HG03565 (cell line): ENCODE measurements around the gene CAPN10.

Source experiments
- ATAC-seq: cut with Tn5 transposase; IDR thresholded peaks from one replicate; pipeline ENCODE4 v1.9.1; 2021; ENCODE audit warnings: mild to moderate bottlenecking, moderate library complexity; ENCODE audit not compliant: unreplicated experiment

Gene CAPN10

GRCh38 chr2:240622531-240623235 is 36.1 kb downstream of the CAPN10 start:
- ATAC-seq: no peak

GRCh38 chr2:240623531-240624010 is 37.0 kb downstream of the CAPN10 start:
- ATAC-seq: no peak

GRCh38 chr2:240624011-240624949 is 37.7 kb downstream of the CAPN10 start:
- ATAC-seq: no peak

GRCh38 chr2:240624950-240625621 is 38.6 kb downstream of the CAPN10 start, which contains the start of gene GPR35:
Gene GPR35 (plus strand): TSS chr2:240625480. CDS start chr2:240629953, 4,473 bp downstream.
- ATAC-seq: peak; percentile 36

GRCh38 chr2:240626531-240627300 is 40.2 kb downstream of the CAPN10 start:
- ATAC-seq: no peak

- ATAC-seq: no peak
Observed at GRCh38 chr2:240627736-240628506, 41.4 kb downstream of the CAPN10 start.

GRCh38 chr2:240628507-240628807 is 41.9 kb downstream of the CAPN10 start:
- no peak for ATAC-seq

- ATAC-seq: no peak
Observed at GRCh38 chr2:240628808-240629618, 42.5 kb downstream of the CAPN10 start.

GRCh38 chr2:240629619-240629967 is 43.1 kb downstream of the CAPN10 start:
- no peak for ATAC-seq

- ATAC-seq: no peak
Observed at GRCh38 chr2:240629968-240630770, 43.6 kb downstream of the CAPN10 start.

GRCh38 chr2:240630771-240631547 is 44.4 kb downstream of the CAPN10 start:
- no peak for ATAC-seq

GRCh38 chr2:240631548-240632305 is 45.2 kb downstream of the CAPN10 start:
- no peak for ATAC-seq

- ATAC-seq: no peak
Observed at GRCh38 chr2:240632306-240632721, 45.8 kb downstream of the CAPN10 start.

GRCh38 chr2:240635121-240635997 is 48.8 kb downstream of the CAPN10 start:
- ATAC-seq: no peak

GRCh38 chr2:240635998-240636547 is 49.5 kb downstream of the CAPN10 start:
- ATAC-seq: no peak
